Measurements from ENCODE around the gene ADCY10.

GRCh38 chr1:167776151-167776550 is 137.8 kb downstream of the ADCY10 start:
- TF ChIP-seq CTCF (conservative IDR thresholded peaks at IDR 0.05 in 1 of 2, IDR thresholded peaks at IDR 0.05 in 1 of 2; ENCODE audit: low read depth in 1 of 2, low read length in 2 of 2) (no peak), EZH2 (IDR thresholded peaks at IDR 0.05; ENCODE audit: low read length, missing control alignments) (no peak)

All from fibroblast of lung (primary cell).